Measurements from ENCODE around the gene S100A6.

Gene S100A6

GRCh38 chr1:153490272-153491051, 45.3 kb downstream of the S100A6 start:
- no peak for DNase-seq
- in situ Hi-C loops (cut with MboI; ENCODE audit: low pct_unique_long_range_greater_than_20kb, low sequenced_read_pairs) = no loop called here

- no peak for DNase-seq
- in situ Hi-C loops (cut with MboI; ENCODE audit: low pct_unique_long_range_greater_than_20kb, low sequenced_read_pairs) = loop anchor here (10.0 kb wide), 1 partner anchor 124 kb away; no protein-coding TSS in a partner anchor
Measured at GRCh38 chr1:153488731-153489130, 47.1 kb downstream of the S100A6 start.

- in situ Hi-C loops (cut with MboI; ENCODE audit: low pct_unique_long_range_greater_than_20kb, low sequenced_read_pairs) = loop anchor here (10.0 kb wide), 1 partner anchor 123 kb away; no protein-coding TSS in a partner anchor
- no peak for DNase-seq
Measured at GRCh38 chr1:153487707-153488106, 48.1 kb downstream of the S100A6 start.

- in situ Hi-C loops (cut with MboI; ENCODE audit: low pct_unique_long_range_greater_than_20kb, low sequenced_read_pairs) = loop anchor here (10.0 kb wide), 1 partner anchor 121 kb away; no protein-coding TSS in a partner anchor
- DNase-seq = no peak
Measured at GRCh38 chr1:153485863-153486262, 49.9 kb downstream of the S100A6 start.

Data from KBM-7 (cell line).